HepG2 (cell line): Measurements from ENCODE around the gene YIF1A. TPM values are rescaled to one million over a fixed set of nuclear protein-coding genes. Genes with fewer than 3 reads are reported as not detected.

Experiments used
- KIAA2018 ChIP-seq: sonication (generic); formaldehyde crosslinking; IDR thresholded peaks from 2 replicates; pipeline ENCODE4 v1.5.0; 2020; ENCODE audit warnings: mild to moderate bottlenecking, missing genetic modification reagents, borderline replicate concordance
- MBNL3 ChIP-seq: fragments of 250-450 bp; sonication (Bioruptor Pico); conservative IDR thresholded peaks from 2 replicates; pipeline ENCODE4 v1.8.0; 2022; ENCODE audit warnings: mild to moderate bottlenecking, inconsistent platforms
- NR2F2 ChIP-seq: IDR thresholded peaks from 2 replicates; pipeline ENCODE4 v1.6.1; 2012; ENCODE audit warnings: low read depth, inconsistent platforms, borderline replicate concordance
- POLR2A ChIP-seq, 2 experiments: IDR thresholded peaks; 2 replicates each; pipeline ENCODE4 v1.6.1; 2011; ENCODE audit warnings: low read depth in 2 of 2, low read length in 2 of 2, mild to moderate bottlenecking in 1 of 2, moderate library complexity in 1 of 2; ENCODE audit not compliant: insufficient read depth in 1 of 2
- PREB ChIP-seq: sonication (generic); formaldehyde crosslinking; IDR thresholded peaks from 2 replicates; pipeline ENCODE4 v1.4.0; 2020; ENCODE audit warnings: missing genetic modification reagents
- ZNF646 ChIP-seq: sonication (generic); formaldehyde crosslinking; IDR thresholded peaks from 2 replicates; pipeline ENCODE4 v1.9.0; 2021; ENCODE audit warnings: mild to moderate bottlenecking, missing genetic modification reagents
- ZNF776 ChIP-seq: sonication (generic); formaldehyde crosslinking; IDR thresholded peaks from 2 replicates; pipeline ENCODE4 v1.4.0; 2020; ENCODE audit warnings: mild to moderate bottlenecking, missing genetic modification reagents
- ZNF850 ChIP-seq: sonication (generic); formaldehyde crosslinking; conservative IDR thresholded peaks from 2 replicates; pipeline ENCODE4 v1.9.0; 2021; ENCODE audit warnings: mild to moderate bottlenecking, missing genetic modification reagents
- polyA plus RNA-seq, 8 experiments: library from polyadenylated mRNA; depleted of rRNA in 3 of 8; stranded (reverse) in 7 of 8; unstranded in 1 of 8; fragments of >200 nt; fragmentation: Illumina TruSeq in 4 of 8; extraction: Trizol in 4 of 8; gene quantifications; 2 replicates each; pipeline versions ENCODE4 v1.2.1 to v1.2.3, GENCODE V29; 2011 to 2016; ENCODE audit warnings: low read depth in 4 of 8, missing spikeins in 1 of 8, mixed read lengths in 1 of 8; ENCODE audit not compliant: insufficient read depth in 1 of 8
- total RNA-seq, 5 experiments: library from RNA; depleted of rRNA; stranded (reverse); fragments of >200 nt; fragmentation: Illumina TruSeq; extraction: Trizol; gene quantifications; 2 replicates each; pipeline ENCODE4 v1.2.3, GENCODE V29; 2016; ENCODE audit warnings: low read depth in 1 of 5

The YIF1A gene
- total and polyA plus RNA-seq, 2 of the 13 experiments (the other 11 are each of a cell fraction or from before 2014, with no cell fraction given), result 133 to 145 TPM

GRCh38 chr11:66328302-66329144 lies 39.6 kb upstream of the YIF1A start (continued):
- TF ChIP-seq KIAA2018, result no peak
- TF ChIP-seq POLR2A (IDR thresholded peaks at IDR 0.05; ENCODE audit: insufficient read depth in 1 of 2, low read depth in 2 of 2, low read length in 2 of 2), result no peak
- TF ChIP-seq ZNF850, result no peak
- no peak for TF ChIP-seq MBNL3 (CRISPR knock-in tag)
- no peak for TF ChIP-seq NR2F2
- peak; percentile 15; the same call in 1 of the 2 replicates for TF ChIP-seq ZNF646
- no peak for TF ChIP-seq PREB (CRISPR knock-in tag)
- TF ChIP-seq ZNF776 (CRISPR knock-in tag), result no peak
